Endodermal cell (in vitro differentiated cells): ENCODE results near the gene FILIP1. TPM values are rescaled to one million over a fixed set of nuclear protein-coding genes. Genes with fewer than 3 reads are reported as not detected.

ENCODE experiments used
- DNase-seq: peaks from one replicate; pipeline ENCODE4 v3.0.0-alpha.2; 2017
- H3K27ac ChIP-seq: 2 replicates; pipeline ENCODE4 v1.5.1; 2013; ENCODE audit warnings: mild to moderate bottlenecking, low read depth, low read length, moderate library complexity
- H3K27me3 ChIP-seq: 2 replicates; pipeline ENCODE4 v1.6.1; 2013; ENCODE audit warnings: mild to moderate bottlenecking, low read length, moderate library complexity; ENCODE audit not compliant: insufficient read depth, control insufficient read depth, poor library complexity, severe bottlenecking
- H3K36me3 ChIP-seq: 2 replicates; pipeline ENCODE4 v1.7.0; 2013; ENCODE audit warnings: mild to moderate bottlenecking, low read length, moderate library complexity; ENCODE audit not compliant: control insufficient read depth, insufficient read depth
- H3K4me1 ChIP-seq: one replicate; pipeline ENCODE4 v1.7.0; 2013; ENCODE audit warnings: low read length; ENCODE audit not compliant: control insufficient read depth, insufficient read depth
- H3K4me3 ChIP-seq: 2 replicates; pipeline ENCODE4 v1.5.1; 2013; ENCODE audit warnings: mild to moderate bottlenecking, low read length, moderate library complexity
- H3K9ac ChIP-seq: 2 replicates; pipeline ENCODE4 v1.6.1; 2013; ENCODE audit warnings: mild to moderate bottlenecking, low read length, moderate library complexity; ENCODE audit not compliant: poor library complexity, severe bottlenecking; ENCODE audit errors: extremely low read depth
- H3K9me3 ChIP-seq: 2 replicates; pipeline ENCODE4 v1.6.1; 2013; ENCODE audit warnings: mild to moderate bottlenecking, low read length, moderate library complexity; ENCODE audit not compliant: control insufficient read depth
- H3K27ac Mint-ChIP-seq: 2 replicates; pipeline ENCODE4 v1.8.0; 2020; ENCODE audit warnings: mixed read lengths
- H3K27me3 Mint-ChIP-seq: 2 replicates; pipeline ENCODE4 v1.8.0; 2021; ENCODE audit warnings: mild to moderate bottlenecking, mixed read lengths; ENCODE audit not compliant: insufficient read depth
- H3K36me3 Mint-ChIP-seq: 2 replicates; pipeline ENCODE4 v1.8.0; 2020; ENCODE audit warnings: low read depth, mixed read lengths
- H3K4me1 Mint-ChIP-seq: 2 replicates; pipeline ENCODE4 v1.8.0; 2020; ENCODE audit warnings: mixed read lengths
- H3K4me3 Mint-ChIP-seq: 2 replicates; pipeline ENCODE4 v1.8.0; 2020; ENCODE audit warnings: mild to moderate bottlenecking, moderate library complexity, mixed read lengths
- H3K9me3 Mint-ChIP-seq: 2 replicates; pipeline ENCODE4 v1.8.0; 2020; ENCODE audit warnings: mild to moderate bottlenecking, mixed read lengths
- WGBS, 2 experiments: methylation state at CpG; one replicate each; pipeline versions ENCODE4 v1.1.5 to v1.1.7; 2013; ENCODE audit warnings: missing lambda C conversion rate in 2 of 2, mixed read lengths in 1 of 2; ENCODE audit not compliant: insufficient coverage in 1 of 2, insufficient read length in 1 of 2; 5-methylcytosine and 5-hydroxymethylcytosine counted together
- total RNA-seq, 2 donors: library from RNA; stranded (reverse); fragmentation: NEBNext Ultra II Directional in 1 of 2; extraction: Animal tissue kit (Norgen Biotek cat#: 25700) in 1 of 2; gene quantifications; 2 replicates in 1 of 2; 3 replicates in 1 of 2; pipeline ENCODE4 v1.2.1, GENCODE V29; 2021
- TF ChIP-seq, protein P1 (sequence below): fragments of 200-600 bp; sonication (generic); conservative IDR thresholded peaks from 2 replicates; pipeline ENCODE4 v1.5.0; 2021; ENCODE audit warnings: antibody characterized with exemption, mild to moderate bottlenecking

The FILIP1 gene
- total RNA-seq, 2 donors from 2014 or later, result 0.35 TPM

DNA sequence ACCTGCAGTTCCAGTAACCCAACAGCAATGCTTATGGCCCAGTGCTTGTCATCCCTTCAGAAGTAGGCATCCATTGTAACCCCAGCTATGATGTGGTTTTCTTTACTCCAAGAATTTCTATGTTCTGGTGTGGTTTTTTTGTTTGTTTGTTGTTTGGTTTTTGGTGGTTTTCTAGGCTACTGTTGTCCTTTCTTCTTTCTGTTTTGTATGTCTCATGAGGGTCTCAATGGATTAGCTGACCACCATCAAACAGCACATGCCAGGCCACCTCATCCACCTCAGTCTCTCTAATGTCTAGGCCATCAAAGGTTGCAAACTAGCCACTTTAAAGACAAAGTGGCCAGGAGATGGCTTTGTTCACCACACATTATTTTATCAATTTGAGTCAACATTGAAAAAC, 149.6 kb downstream of the FILIP1 start:
- H3K27ac Mint-ChIP-seq, result no peak overlapping the region
- H3K4me1 Mint-ChIP-seq, result peaks cover 26% of the 10 kb centered on the region

DNA sequence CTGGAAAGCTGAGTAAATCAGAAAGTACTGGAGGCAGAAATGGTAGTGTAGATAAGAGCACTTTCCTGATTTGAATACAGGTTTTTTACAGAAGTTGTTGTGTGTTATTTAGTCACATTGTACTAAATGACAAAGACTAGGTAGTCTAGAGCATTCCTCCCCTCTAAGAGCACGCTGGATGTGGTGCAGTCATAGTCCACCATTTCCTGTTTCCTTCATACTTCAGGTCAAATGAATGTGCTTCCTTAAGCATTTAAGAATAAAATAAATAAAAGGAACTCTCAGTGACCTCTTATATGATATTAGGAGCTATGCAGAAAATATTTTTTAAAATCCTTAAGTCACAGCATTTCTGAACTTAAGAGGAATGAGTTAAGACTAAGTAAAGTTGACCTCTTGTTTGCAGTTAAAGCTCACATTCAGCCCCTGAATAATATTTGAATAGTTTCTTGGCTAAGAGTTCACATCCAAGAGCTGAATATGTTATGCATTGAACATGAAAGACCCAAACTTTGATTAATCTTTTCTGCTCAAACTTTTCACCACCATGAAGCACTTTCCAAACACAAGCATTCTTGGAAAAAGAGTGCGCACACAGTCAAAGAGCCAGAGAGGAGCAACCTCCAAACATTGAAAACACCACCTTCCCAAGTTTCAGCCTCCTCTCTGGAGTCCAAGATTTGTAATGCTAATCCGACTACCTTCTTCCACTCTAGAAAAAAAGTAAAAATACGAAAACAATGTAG, 155.6 kb downstream of the FILIP1 start:
- Mint-ChIP-seq H3K4me1 (peaks cover 31% of the 10 kb centered on the region), H3K27me3 (no peaks in the 10 kb centered on the region), H3K27ac (no peak overlapping the region), H3K9me3 (no peaks in the 10 kb centered on the region), H3K4me3 (no peak overlapping the region), H3K36me3 (no peaks in the 10 kb centered on the region)
- H3K4me3 ChIP-seq, result no peak overlapping the region
- no peaks in the 10 kb centered on the region for H3K36me3 ChIP-seq
- peaks cover 9% of the 10 kb centered on the region for H3K4me1 ChIP-seq
- WGBS, 2 experiments, result 50 to 73% methylated on average over 2 to 4 of the region's 4 CpGs
- H3K27me3 ChIP-seq, result no peaks in the 10 kb centered on the region
- no peak for DNase-seq
- H3K9ac ChIP-seq, result no peak overlapping the region
- TF ChIP-seq, protein P1, sequence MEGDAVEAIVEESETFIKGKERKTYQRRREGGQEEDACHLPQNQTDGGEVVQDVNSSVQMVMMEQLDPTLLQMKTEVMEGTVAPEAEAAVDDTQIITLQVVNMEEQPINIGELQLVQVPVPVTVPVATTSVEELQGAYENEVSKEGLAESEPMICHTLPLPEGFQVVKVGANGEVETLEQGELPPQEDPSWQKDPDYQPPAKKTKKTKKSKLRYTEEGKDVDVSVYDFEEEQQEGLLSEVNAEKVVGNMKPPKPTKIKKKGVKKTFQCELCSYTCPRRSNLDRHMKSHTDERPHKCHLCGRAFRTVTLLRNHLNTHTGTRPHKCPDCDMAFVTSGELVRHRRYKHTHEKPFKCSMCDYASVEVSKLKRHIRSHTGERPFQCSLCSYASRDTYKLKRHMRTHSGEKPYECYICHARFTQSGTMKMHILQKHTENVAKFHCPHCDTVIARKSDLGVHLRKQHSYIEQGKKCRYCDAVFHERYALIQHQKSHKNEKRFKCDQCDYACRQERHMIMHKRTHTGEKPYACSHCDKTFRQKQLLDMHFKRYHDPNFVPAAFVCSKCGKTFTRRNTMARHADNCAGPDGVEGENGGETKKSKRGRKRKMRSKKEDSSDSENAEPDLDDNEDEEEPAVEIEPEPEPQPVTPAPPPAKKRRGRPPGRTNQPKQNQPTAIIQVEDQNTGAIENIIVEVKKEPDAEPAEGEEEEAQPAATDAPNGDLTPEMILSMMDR, result no peak
- no peak overlapping the region for H3K27ac ChIP-seq
- no peaks in the 10 kb centered on the region for H3K9me3 ChIP-seq

More for the DNA sequence above, 149.6 kb downstream of the FILIP1 start:
- Histone ChIP-seq H3K9me3 (no peaks in the 10 kb centered on the region), H3K4me1 (peaks cover 4% of the 10 kb centered on the region), H3K36me3 (no peaks in the 10 kb centered on the region), H3K4me3 (no peak overlapping the region), H3K9ac (no peak overlapping the region), H3K27ac (no peak overlapping the region), H3K27me3 (no peaks in the 10 kb centered on the region)
- Mint-ChIP-seq H3K36me3 (no peaks in the 10 kb centered on the region), H3K4me3 (no peak overlapping the region), H3K9me3 (no peaks in the 10 kb centered on the region), H3K27me3 (no peaks in the 10 kb centered on the region)
- DNase-seq, result no peak
- TF ChIP-seq, protein P1, result no peak

DNA sequence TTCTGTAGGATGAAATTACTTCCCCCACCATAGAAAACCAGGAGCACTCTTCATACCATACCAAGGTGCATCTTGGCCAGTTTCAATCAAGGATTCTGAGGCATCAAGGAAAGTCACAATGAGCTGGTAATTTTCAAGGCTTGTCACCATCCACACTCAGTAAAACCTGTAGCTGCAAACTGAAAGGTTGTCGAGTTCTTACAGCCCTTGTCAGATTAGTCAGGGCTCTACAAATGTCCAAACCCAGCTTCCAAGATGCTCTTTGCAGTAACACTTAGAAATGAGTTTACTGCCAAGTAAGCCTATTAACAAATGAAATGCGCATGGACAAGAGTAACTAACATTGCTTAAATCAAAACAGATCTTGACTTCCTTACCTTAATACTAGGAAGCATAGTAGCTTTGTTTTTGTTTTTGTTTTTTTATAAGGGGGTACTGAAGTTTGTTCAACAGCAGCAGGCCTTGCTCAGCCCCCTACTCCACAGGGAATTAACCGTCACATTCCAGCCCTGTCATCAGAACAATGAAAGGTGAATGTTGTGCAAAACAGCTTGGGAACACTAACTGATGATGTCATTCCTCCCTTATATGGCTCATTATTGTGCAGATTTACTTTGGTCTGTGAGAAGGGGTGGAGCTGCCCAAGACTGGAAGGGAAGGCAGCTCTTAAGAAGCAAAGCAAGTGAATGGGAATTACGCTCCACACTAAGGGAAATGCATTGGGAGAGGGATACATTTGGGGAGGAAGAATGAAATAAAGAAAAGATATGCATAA, 159.1 kb downstream of the FILIP1 start:
- Mint-ChIP-seq H3K27ac (peak overlapping the region; percentile 79), H3K4me1 (peaks cover 43% of the 10 kb centered on the region), H3K36me3 (no peaks in the 10 kb centered on the region), H3K4me3 (peak overlapping the region; percentile 14), H3K27me3 (no peaks in the 10 kb centered on the region), H3K9me3 (no peaks in the 10 kb centered on the region)
- TF ChIP-seq, protein P1, result no peak
- Histone ChIP-seq H3K9ac (no peak overlapping the region), H3K4me1 (peaks cover 9% of the 10 kb centered on the region), H3K27ac (peak overlapping the region; percentile 79), H3K36me3 (no peaks in the 10 kb centered on the region), H3K9me3 (no peaks in the 10 kb centered on the region), H3K27me3 (no peaks in the 10 kb centered on the region), H3K4me3 (no peak overlapping the region)
- peak; percentile 81 for DNase-seq
- 14 to 19% methylated on average over 1 to 4 of the region's 4 CpGs for WGBS, 2 experiments
